CD4-positive, alpha-beta T cell (primary cell): ENCODE results near the gene DNAJC16. TPM values are rescaled to one million over a fixed set of nuclear protein-coding genes. Genes with fewer than 3 reads are reported as not detected.

Source experiments
- ATAC-seq: fragments of 200-7000 bp; cut with Tn5 transposase; one replicate; pipeline ENCODE4 v1.10.0; 2022; ENCODE audit warnings: mild to moderate bottlenecking; ENCODE audit not compliant: poor library complexity
- CTCF ChIA-PET: fragments of 350-600 bp; sonication (Branson Sonifier 250); formaldehyde crosslinking; loops from one replicate; lab custom pipeline; 2021; ENCODE audit warnings: antibody characterized with exemption, inconsistent platforms; lab: Charles Lee
- POLR2A ChIA-PET: fragments of 350-600 bp; sonication (Branson Sonifier 250); formaldehyde crosslinking; loops from one replicate; lab custom pipeline; 2021; ENCODE audit warnings: antibody characterized with exemption, inconsistent platforms; lab: Charles Lee
- DNase-seq, 14 experiments: peaks; one replicate each; pipeline ENCODE4 v3.0.0-alpha.2; 2013 to 2020; ENCODE audit warnings: mixed read lengths in 2 of 14
- H3K27ac ChIP-seq, 2 donors: one replicate each; pipeline versions ENCODE4 v1.5.1 to v1.7.0; 2013; ENCODE audit warnings: low read length in 2 of 2, low read depth in 1 of 2, mild to moderate bottlenecking in 1 of 2
- H3K27me3 ChIP-seq, 2 experiments: 1 replicate in 1 of 2; 2 replicates in 1 of 2; pipeline versions ENCODE4 v1.6.1 to v1.7.0; 2013; ENCODE audit warnings: low read length in 2 of 2, control low read depth in 1 of 2, mild to moderate bottlenecking in 1 of 2, moderate library complexity in 1 of 2; ENCODE audit not compliant: insufficient read depth in 2 of 2, control insufficient read depth in 1 of 2
- H3K36me3 ChIP-seq: one replicate; pipeline ENCODE4 v1.6.1; 2013; ENCODE audit warnings: low read length, control low read depth; ENCODE audit not compliant: insufficient read depth
- H3K4me1 ChIP-seq: one replicate; pipeline ENCODE4 v1.6.1; 2013; ENCODE audit warnings: low read length, control low read depth; ENCODE audit not compliant: insufficient read depth
- H3K4me3 ChIP-seq: one replicate; pipeline ENCODE4 v1.5.1; 2013; ENCODE audit warnings: mild to moderate bottlenecking, low read length, moderate library complexity
- H3K9me3 ChIP-seq, 2 experiments: 1 replicate in 1 of 2; 2 replicates in 1 of 2; pipeline versions ENCODE4 v1.6.1 to v1.7.0; 2013; ENCODE audit warnings: low read length in 2 of 2, mild to moderate bottlenecking in 2 of 2, control low read depth in 1 of 2, moderate library complexity in 1 of 2; ENCODE audit not compliant: control insufficient read depth in 1 of 2, insufficient read depth in 1 of 2
- H3K27ac Mint-ChIP-seq: one replicate; pipeline ENCODE4 v1.8.0; 2020; ENCODE audit warnings: mixed read lengths
- H3K27me3 Mint-ChIP-seq: one replicate; pipeline ENCODE4 v1.8.0; 2021; ENCODE audit warnings: mixed read lengths
- H3K36me3 Mint-ChIP-seq: one replicate; pipeline ENCODE4 v1.8.0; 2021; ENCODE audit warnings: low read depth, mixed read lengths
- H3K4me1 Mint-ChIP-seq: one replicate; pipeline ENCODE4 v1.8.0; 2021; ENCODE audit warnings: low read depth, mixed read lengths
- H3K4me3 Mint-ChIP-seq: one replicate; pipeline ENCODE4 v1.8.0; 2020; ENCODE audit warnings: mild to moderate bottlenecking, mixed read lengths
- H3K9me3 Mint-ChIP-seq: one replicate; pipeline ENCODE4 v1.8.0; 2020; ENCODE audit warnings: mixed read lengths
- intact Hi-C, 2 experiments: fragments of 100-400 bp; cut with DNase I in 1 of 2; cut with micrococcal nuclease in 1 of 2; formaldehyde crosslinking; loops; one replicate each; pipeline versions ENCODE4 v1.15.1 to v1.9.0; 2023 to 2025; cut with DNase I, micrococcal nuclease
- total RNA-seq, 174 experiments: library from RNA in 2 of 174; stranded (reverse) in 2 of 174; gene quantifications; one replicate each; pipeline ENCODE4 v1.2.3 and lab custom pipeline; 2021 to 2026
- TF ChIP-seq, protein P1 (sequence below): fragments of 200-600 bp; IDR thresholded peaks from one replicate; pipeline ENCODE4 v1.8.0; 2022; ENCODE audit warnings: antibody characterized with exemption, mild to moderate bottlenecking

DNAJC16 gene
- total RNA-seq, 2 experiments from 2014 or later: 8.2 to 10.4 TPM

DNA sequence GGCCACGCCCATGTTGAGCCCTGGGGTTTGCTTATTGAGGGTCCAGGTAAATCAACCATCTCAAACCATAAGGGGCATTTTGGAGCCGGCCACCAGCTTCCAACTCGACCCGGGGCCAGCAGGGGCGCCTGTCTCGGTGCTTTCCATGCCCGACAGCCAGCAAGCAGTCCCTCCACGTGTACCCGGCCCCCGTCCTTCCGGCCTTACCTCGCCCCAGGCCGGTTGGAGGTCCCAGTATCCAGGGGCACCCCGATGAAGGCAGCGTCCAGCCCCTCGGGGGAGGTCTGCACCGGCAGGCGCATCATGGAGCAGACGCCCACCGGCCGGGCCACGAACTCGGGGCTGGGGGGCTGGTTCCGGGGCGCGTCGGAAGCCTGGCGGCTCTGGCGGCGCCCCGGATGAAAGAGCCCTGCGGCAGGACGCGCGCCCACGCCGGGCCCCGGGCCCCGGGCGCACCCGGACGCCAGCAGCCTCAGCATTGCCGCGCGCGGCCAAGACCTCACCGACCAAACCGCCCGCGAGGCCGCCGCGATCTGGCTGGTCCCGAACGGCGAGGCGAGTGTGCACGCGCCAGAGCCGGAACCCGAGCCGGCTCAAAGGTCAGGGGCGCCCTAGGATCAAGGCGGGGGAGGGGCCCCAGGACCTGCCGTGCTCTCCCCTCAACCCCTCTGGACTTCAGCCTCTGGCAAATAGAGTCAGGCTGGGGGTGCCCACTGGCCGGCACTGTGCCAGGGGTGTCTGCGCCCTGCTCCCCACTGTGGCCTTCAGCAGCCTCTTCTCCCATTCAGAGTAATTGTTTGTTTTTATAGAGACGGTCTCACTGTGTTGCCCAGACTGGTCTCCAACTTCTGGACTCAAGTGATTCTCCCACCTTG lies 58.1 kb downstream of the DNAJC16 start, which contains the start of gene AGMAT:
Gene AGMAT, minus strand, starts transcription at position 563 of the 875 bp plus-strand sequence. Its CDS starts 84 bp downstream, at position 479.
- no peaks in the 10 kb centered on the region for H3K36me3 ChIP-seq
- DNase-seq (peak; percentile 23 to 72 (median 43)), ATAC-seq (peak; percentile 81)
- peak within 1 kb of the TSS; percentile 87 for H3K4me3 Mint-ChIP-seq
- CTCF ChIA-PET: interaction anchor here (0.6 to 1.6 kb wide), 2 partner anchors 18 to 34 kb away, joined by 3 to 5 read pairs; no protein-coding TSS in a partner anchor
- H3K36me3 Mint-ChIP-seq: peaks cover 25% of the 10 kb centered on the region
- intact Hi-C loops: no loop called here
- no peaks in the 10 kb centered on the region for H3K27me3 ChIP-seq
- H3K4me1 ChIP-seq: peaks cover 44% of the 10 kb centered on the region
- peak within 1 kb of the TSS; percentile 58 to 67 for H3K27ac ChIP-seq
- POLR2A ChIA-PET: interaction anchor here (0.6 to 1.5 kb wide), 4 partner anchors 9 to 58 kb away, joined by 3 to 5 read pairs (median 4); partner anchors contain the start of gene DNAJC16
- TF ChIP-seq, protein P1, sequence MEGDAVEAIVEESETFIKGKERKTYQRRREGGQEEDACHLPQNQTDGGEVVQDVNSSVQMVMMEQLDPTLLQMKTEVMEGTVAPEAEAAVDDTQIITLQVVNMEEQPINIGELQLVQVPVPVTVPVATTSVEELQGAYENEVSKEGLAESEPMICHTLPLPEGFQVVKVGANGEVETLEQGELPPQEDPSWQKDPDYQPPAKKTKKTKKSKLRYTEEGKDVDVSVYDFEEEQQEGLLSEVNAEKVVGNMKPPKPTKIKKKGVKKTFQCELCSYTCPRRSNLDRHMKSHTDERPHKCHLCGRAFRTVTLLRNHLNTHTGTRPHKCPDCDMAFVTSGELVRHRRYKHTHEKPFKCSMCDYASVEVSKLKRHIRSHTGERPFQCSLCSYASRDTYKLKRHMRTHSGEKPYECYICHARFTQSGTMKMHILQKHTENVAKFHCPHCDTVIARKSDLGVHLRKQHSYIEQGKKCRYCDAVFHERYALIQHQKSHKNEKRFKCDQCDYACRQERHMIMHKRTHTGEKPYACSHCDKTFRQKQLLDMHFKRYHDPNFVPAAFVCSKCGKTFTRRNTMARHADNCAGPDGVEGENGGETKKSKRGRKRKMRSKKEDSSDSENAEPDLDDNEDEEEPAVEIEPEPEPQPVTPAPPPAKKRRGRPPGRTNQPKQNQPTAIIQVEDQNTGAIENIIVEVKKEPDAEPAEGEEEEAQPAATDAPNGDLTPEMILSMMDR: peak; percentile 28
- H3K4me3 ChIP-seq: peak within 1 kb of the TSS; percentile 78
- peak within 1 kb of the TSS; percentile 85 for H3K27ac Mint-ChIP-seq
- H3K9me3 ChIP-seq: no peaks in the 10 kb centered on the region
- H3K9me3 Mint-ChIP-seq: no peaks in the 10 kb centered on the region
- H3K27me3 Mint-ChIP-seq: no peaks in the 10 kb centered on the region
- H3K4me1 Mint-ChIP-seq: peaks cover 41% of the 10 kb centered on the region

DNA sequence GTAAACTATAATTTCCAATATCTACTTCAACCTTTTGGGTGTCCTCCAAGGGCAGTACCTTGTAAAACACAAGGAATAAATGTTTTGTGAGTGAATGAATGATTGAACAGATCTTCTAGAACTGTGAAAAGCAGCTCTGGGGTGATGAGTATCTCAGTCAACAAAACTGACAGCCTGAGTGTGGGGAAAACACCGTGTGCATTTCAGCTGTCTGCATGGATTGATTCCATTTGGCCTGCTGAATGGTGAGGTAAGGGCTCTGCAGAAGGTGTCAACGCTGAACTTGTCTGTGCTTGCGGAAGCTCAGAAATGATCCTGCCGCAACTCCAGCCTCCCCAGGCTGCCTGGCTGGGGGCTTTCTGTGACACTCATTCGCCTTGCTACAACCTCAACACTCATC lies 65.6 kb downstream of the DNAJC16 start:
- no peak overlapping the region for H3K27ac Mint-ChIP-seq
- no peak for ATAC-seq
- H3K36me3 Mint-ChIP-seq: peaks cover 14% of the 10 kb centered on the region
- H3K4me3 Mint-ChIP-seq: no peak overlapping the region
- no peaks in the 10 kb centered on the region for H3K4me1 ChIP-seq
- CTCF ChIA-PET: no interaction called here
- intact Hi-C loops: no loop called here
- H3K4me1 Mint-ChIP-seq: peaks cover 2% of the 10 kb centered on the region
- no peaks in the 10 kb centered on the region for H3K9me3 ChIP-seq
- no peak overlapping the region for H3K4me3 ChIP-seq
- H3K27me3 Mint-ChIP-seq: no peaks in the 10 kb centered on the region
- no peaks in the 10 kb centered on the region for H3K9me3 Mint-ChIP-seq
- POLR2A ChIA-PET: interaction anchor here (1.5 to 2.0 kb wide), 2 partner anchors 11 kb away, joined by 3 to 12 read pairs; no protein-coding TSS in a partner anchor
- H3K36me3 ChIP-seq: no peaks in the 10 kb centered on the region
- TF ChIP-seq, protein P1: no peak
- no peak overlapping the region for H3K27ac ChIP-seq
- no peaks in the 10 kb centered on the region for H3K27me3 ChIP-seq
- no peak for DNase-seq

DNA sequence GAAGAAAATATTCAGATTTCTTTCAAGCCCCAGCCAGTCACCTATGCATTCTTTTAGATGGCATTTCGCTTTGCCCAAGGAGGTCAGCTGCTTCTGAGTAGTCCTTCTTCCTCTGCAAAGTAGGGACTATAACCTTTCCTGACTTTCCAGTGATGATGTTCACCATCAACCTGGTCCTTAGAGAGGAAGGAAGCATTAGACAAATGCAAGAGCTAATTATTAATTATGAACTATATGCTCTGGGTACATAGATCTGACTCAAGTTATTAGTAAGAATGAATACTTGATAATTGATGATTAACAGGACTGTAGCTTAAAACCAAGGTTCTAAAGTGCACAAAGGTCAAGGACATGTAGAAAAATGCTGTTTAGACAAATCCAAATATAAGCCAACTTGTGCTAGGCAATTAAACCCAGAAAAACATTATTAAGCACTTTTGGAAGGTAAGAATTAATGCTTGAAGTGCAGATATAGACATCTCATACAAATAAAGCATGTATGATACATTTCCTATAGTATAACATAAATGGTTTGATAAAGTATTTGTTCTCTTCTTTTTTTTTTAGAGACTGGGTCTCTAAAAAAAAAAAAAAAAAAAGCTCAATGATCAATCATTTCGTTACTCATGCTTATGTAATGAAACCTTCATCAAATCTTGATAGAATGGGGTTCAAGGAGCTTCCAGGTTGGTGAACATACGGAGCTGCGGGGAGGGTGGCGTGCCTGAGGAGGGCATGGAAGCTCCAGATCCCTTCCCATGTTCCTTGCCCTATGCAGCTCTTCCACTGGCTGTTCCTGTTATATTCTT lies 69.4 kb downstream of the DNAJC16 start:
- DNase-seq: no peak
- no peaks in the 10 kb centered on the region for H3K36me3 ChIP-seq
- no peak for ATAC-seq
- no peak overlapping the region for H3K4me3 Mint-ChIP-seq
- no peak overlapping the region for H3K27ac ChIP-seq
- H3K36me3 Mint-ChIP-seq: no peaks in the 10 kb centered on the region
- ChIA-PET POLR2A (no interaction called here), CTCF (interaction anchor here (0.6 to 1.1 kb wide), 4 partner anchors 15 to 145 kb away, joined by 3 to 8 read pairs (median 4); no protein-coding TSS in a partner anchor)
- H3K9me3 Mint-ChIP-seq: no peaks in the 10 kb centered on the region
- H3K27me3 ChIP-seq: no peaks in the 10 kb centered on the region
- TF ChIP-seq, protein P1: no peak
- intact Hi-C loops: loop anchor here (1.0 to 2.0 kb wide), 2 partner anchors 21 to 145 kb away; partner anchors contain the start of gene DDI2 (in 1 of the 2)
- H3K9me3 ChIP-seq: no peaks in the 10 kb centered on the region
- no peak overlapping the region for H3K4me3 ChIP-seq
- no peaks in the 10 kb centered on the region for H3K4me1 Mint-ChIP-seq
- no peak overlapping the region for H3K27ac Mint-ChIP-seq
- no peaks in the 10 kb centered on the region for H3K27me3 Mint-ChIP-seq
- H3K4me1 ChIP-seq: no peaks in the 10 kb centered on the region
